HG03175 (cell line): ENCODE measurements around the gene ALG6.

ENCODE experiments used
- ATAC-seq: cut with Tn5 transposase; IDR thresholded peaks from one replicate; pipeline ENCODE4 v1.9.1; 2021; ENCODE audit warnings: mild to moderate bottlenecking, moderate library complexity; ENCODE audit not compliant: unreplicated experiment

ALG6 gene

DNA sequence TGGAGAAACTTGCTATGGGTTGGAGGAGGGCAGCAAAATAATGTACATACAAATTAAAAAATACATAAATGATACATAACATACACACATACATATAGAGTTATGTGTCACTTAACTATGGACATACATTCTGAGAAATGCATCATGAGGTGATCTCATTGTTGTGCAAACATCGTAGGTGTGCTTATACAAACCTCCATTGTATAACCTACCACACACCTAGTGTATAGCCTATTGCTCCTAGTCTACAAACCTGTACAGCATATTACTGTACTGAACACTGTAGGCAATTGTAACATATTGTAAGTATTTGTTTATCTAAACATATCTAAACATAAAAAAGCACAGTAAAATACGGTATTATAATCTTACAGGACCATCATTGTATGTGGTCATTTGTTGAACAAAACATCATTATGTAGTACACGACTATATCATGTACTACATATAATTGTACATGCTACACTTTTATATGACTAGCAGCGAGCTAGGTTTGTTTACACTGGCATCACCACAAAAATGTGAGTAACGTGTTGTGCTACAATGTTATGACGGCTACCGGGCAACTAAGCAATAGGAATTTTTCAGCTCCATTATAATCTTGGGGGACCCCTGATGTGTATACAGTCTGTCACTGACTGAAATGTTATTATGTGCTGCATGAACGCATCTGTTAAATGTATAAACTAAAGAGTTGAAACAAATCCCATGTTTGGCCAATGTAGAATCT is 120.1 kb downstream of the ALG6 start:
- no peak for ATAC-seq
